HUES48 (cell line): ENCODE data around the gene TMEM178B.
A peak's percentile ranks its signal among the peaks of the same experiment; 100 is the strongest.

Experiments
- H3K27ac ChIP-seq: one replicate; pipeline ENCODE4 v1.7.0; 2013; ENCODE audit warnings: low read depth, low read length, inconsistent platforms
- H3K27me3 ChIP-seq: 2 replicates; pipeline ENCODE4 v1.6.1; 2013; ENCODE audit warnings: mild to moderate bottlenecking, low read length; ENCODE audit not compliant: control insufficient read depth, insufficient read depth
- H3K36me3 ChIP-seq: 2 replicates; pipeline ENCODE4 v1.6.1; 2013; ENCODE audit warnings: low read length; ENCODE audit not compliant: control insufficient read depth, insufficient read depth
- H3K4me1 ChIP-seq: 2 replicates; pipeline ENCODE4 v1.6.1; 2013; ENCODE audit warnings: mild to moderate bottlenecking, low read length; ENCODE audit not compliant: control insufficient read depth, insufficient read depth
- H3K4me3 ChIP-seq: 2 replicates; pipeline ENCODE4 v1.5.1; 2013; ENCODE audit warnings: mild to moderate bottlenecking, low read depth, low read length
- H3K9ac ChIP-seq: 2 replicates; pipeline ENCODE4 v1.6.1; 2013; ENCODE audit warnings: mild to moderate bottlenecking, low read depth, low read length, moderate library complexity
- H3K9me3 ChIP-seq: 2 replicates; pipeline ENCODE4 v1.6.1; 2013; ENCODE audit warnings: low read length; ENCODE audit not compliant: control insufficient read depth, insufficient read depth

Gene TMEM178B

DNA sequence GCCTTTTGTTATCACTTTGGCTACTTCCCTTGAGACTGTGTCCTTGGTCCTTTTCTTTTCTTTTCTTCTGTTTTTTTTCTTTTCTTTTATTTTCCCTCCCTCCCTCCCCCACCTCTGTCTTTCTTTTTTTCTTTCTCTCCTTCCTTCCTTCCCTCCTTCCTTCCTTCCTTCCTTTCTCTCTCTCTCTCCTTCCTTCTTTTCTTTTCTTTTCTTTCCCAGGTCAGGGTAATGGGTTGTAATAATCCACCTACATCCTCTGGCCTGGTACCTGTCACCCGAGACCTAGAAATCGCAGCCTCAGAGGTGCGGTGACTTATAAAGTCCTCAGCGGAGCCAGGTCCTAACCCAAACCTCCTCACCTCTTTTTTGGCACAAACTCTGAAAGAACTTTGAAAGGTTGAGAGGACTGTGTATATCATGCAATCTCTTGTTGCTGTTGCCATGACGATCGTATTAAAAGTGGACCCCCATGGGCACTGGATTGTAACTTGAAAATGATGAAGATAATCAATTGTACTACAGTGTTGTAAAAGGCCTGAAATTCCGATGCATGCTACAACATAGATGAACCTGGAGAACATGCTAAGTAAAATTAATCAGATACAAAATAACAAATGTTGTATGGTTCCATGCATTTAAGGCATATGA, 336.6 kb downstream of the TMEM178B start:
- no peaks in the 10 kb centered on the region for H3K27me3 ChIP-seq
- no peaks in the 10 kb centered on the region for H3K36me3 ChIP-seq
- H3K4me1 ChIP-seq = peaks cover 44% of the 10 kb centered on the region
- no peaks in the 10 kb centered on the region for H3K9me3 ChIP-seq
- H3K9ac ChIP-seq = 0 out of 2 replicates have a peak overlapping the region, but pooled peaks have one; percentile 18
- H3K27ac ChIP-seq = peak overlapping the region; percentile 86
- H3K4me3 ChIP-seq = no peak overlapping the region

DNA sequence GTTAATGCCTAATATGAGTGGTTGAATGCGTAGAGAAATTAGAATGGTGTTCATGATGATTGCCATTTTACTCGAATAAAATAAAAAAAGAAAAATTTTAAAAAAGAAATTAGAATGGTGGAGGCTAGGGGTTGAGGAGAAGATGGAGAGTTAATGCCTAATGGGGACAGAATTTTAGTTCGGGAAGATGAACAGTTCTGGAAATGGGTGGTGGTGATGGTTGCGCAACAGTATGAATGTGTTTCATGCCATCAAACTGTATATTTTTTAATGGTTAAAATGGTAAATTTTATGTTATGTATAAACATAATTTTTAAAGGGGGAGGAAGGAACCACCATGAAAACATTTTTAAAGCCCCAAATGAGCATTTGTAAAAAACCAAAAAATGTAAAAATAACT, 337.3 kb downstream of the TMEM178B start:
- Histone ChIP-seq H3K4me1 (peaks cover 44% of the 10 kb centered on the region), H3K4me3 (no peak overlapping the region), H3K27ac (no peak overlapping the region), H3K36me3 (no peaks in the 10 kb centered on the region), H3K27me3 (no peaks in the 10 kb centered on the region), H3K9me3 (no peaks in the 10 kb centered on the region), H3K9ac (no peak overlapping the region)

DNA sequence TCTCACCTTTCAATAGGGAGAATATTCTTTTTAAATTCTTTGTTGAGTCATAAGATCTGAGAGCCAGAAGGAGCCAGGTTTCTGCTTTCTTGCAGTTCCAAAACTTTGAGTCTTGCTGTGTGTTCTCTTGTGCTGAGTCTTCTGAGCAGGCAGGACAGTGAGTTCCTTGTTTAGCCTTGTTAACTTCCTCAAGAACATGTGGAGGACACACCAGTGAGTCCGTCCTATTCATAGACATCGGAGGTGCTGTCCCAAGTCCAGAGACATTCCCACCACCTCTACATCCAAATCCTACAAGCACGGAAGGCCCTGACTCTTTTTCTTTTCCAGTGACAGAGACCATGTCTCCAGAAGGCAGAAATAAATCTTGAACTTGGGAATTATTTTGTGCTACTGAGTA, 342.1 kb downstream of the TMEM178B start:
- H3K4me3 ChIP-seq = no peak overlapping the region
- H3K9me3 ChIP-seq = no peaks in the 10 kb centered on the region
- peaks cover 10% of the 10 kb centered on the region for H3K4me1 ChIP-seq
- H3K27ac ChIP-seq = no peak overlapping the region
- no peaks in the 10 kb centered on the region for H3K27me3 ChIP-seq
- no peaks in the 10 kb centered on the region for H3K36me3 ChIP-seq
- H3K9ac ChIP-seq = no peak overlapping the region

DNA sequence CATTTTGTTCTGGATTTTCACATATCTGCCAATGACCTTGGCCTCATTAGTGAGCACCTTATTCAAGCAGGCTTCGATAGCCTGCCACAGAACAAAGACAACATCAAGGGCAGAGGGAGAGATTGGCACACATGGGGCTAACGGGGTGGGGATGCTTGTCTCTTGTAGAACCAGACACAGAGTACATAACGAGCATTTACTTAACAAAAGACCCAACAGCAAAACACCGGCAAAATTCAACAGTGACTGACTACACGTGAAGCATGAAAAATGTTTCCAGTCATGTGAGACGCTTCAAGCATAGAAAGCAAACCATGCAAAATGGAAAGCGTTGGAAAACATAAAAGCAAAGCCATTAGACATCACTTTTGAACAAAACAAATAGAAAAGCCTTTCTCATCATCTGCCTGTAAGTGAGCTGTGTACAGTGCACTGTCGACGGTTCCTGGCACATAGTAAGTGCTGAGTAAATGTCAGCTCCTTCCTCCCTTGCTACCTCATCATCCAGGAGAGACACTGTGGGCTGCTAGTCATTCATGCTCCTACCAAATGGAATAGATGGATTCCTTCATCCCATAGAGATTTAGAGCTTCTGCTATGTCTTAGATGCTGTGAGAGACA, 342.9 kb downstream of the TMEM178B start:
- no peak overlapping the region for H3K4me3 ChIP-seq

GRCh38 chr7:141417506-141417905, 343.6 kb downstream of the TMEM178B start:
- Histone ChIP-seq H3K9ac (no peak overlapping the region), H3K9me3 (no peaks in the 10 kb centered on the region), H3K27me3 (no peaks in the 10 kb centered on the region)

More for the DNA sequence above, 342.9 kb downstream of the TMEM178B start:
- Histone ChIP-seq H3K36me3 (no peaks in the 10 kb centered on the region), H3K9me3 (no peaks in the 10 kb centered on the region), H3K27ac (no peak overlapping the region), H3K27me3 (no peaks in the 10 kb centered on the region), H3K4me1 (peaks cover 3% of the 10 kb centered on the region), H3K9ac (no peak overlapping the region)

DNA sequence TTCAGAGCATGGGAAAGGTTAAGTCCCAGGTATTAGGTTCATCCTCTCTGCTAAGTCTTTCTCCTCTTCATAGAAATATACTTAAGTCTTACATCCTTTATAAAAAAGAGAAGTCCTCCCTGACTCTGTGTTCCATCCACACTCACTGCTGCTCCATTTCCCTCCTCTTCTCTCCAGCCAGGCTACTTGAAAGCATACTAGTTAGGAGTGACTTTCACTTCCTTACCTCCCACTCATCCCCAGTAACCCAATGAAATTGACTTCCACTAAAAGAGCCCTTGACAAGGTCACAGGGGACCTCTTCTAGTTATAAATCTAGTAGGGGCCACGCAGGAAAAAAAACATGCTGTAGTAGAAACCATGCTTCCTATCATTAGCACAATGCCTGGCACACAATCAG, 344.2 kb downstream of the TMEM178B start:
- no peak overlapping the region for H3K27ac ChIP-seq
- no peaks in the 10 kb centered on the region for H3K4me1 ChIP-seq
- H3K9ac ChIP-seq = no peak overlapping the region
- H3K36me3 ChIP-seq = no peaks in the 10 kb centered on the region
- H3K4me3 ChIP-seq = no peak overlapping the region
- H3K9me3 ChIP-seq = no peaks in the 10 kb centered on the region
- H3K27me3 ChIP-seq = no peaks in the 10 kb centered on the region

More at GRCh38 chr7:141417506-141417905, 343.6 kb downstream of the TMEM178B start:
- no peak overlapping the region for H3K27ac ChIP-seq
- no peaks in the 10 kb centered on the region for H3K36me3 ChIP-seq
- no peaks in the 10 kb centered on the region for H3K4me1 ChIP-seq
- no peak overlapping the region for H3K4me3 ChIP-seq

DNA sequence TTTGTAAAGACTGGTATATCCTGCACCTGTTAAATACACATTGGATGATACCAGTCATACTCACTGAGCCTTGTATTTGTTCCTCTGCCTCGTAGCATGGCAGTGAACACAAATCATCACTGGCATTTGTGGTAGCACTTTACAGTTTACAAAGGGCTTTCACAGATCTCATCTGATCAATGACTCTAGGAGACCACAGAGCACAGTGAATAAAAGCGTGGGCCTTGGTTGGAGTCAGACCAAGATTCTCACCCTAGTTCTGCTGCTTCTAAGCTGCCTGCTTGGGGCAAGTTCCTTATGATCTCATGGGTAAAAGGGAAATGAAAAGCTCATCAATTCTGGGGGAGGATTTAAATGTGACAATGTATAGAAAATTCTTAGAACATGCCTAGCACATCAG, 347.4 kb downstream of the TMEM178B start:
- Histone ChIP-seq H3K4me1 (peaks cover 13% of the 10 kb centered on the region; the same call in 1 of the 2 replicates), H3K36me3 (no peaks in the 10 kb centered on the region), H3K9me3 (no peaks in the 10 kb centered on the region), H3K4me3 (no peak overlapping the region), H3K9ac (no peak overlapping the region), H3K27me3 (no peaks in the 10 kb centered on the region), H3K27ac (no peak overlapping the region)

DNA sequence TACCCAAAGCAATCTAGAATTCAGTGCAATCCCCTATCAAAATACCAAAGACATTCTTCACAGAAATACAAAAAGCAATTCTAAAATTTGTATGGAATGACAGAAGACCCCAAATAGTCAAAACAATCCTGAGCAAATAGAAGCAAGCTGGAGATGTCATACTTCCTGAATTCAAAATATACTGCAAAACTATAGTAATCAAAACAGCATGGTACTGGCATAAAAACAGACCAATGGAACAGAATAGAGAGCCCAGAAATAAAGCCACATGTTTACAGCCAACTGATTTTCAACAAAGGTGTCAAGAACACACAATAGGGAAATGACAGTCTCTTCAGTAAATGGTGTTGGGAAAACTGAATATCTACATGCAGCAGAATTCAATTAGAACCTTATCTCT, 353.3 kb downstream of the TMEM178B start:
- no peaks in the 10 kb centered on the region for H3K36me3 ChIP-seq
- no peaks in the 10 kb centered on the region for H3K27me3 ChIP-seq
- no peaks in the 10 kb centered on the region for H3K9me3 ChIP-seq
- no peak overlapping the region for H3K4me3 ChIP-seq
- peaks cover 40% of the 10 kb centered on the region for H3K4me1 ChIP-seq
- no peak overlapping the region for H3K9ac ChIP-seq
- H3K27ac ChIP-seq = no peak overlapping the region

GRCh38 chr7:141430455-141431139, 356.7 kb downstream of the TMEM178B start:
- Histone ChIP-seq H3K9ac (peak overlapping the region; percentile 66), H3K27ac (peak overlapping the region; percentile 87), H3K27me3 (no peaks in the 10 kb centered on the region), H3K4me1 (peaks cover 36% of the 10 kb centered on the region), H3K4me3 (peak overlapping the region; percentile 24), H3K36me3 (no peaks in the 10 kb centered on the region), H3K9me3 (no peaks in the 10 kb centered on the region)

DNA sequence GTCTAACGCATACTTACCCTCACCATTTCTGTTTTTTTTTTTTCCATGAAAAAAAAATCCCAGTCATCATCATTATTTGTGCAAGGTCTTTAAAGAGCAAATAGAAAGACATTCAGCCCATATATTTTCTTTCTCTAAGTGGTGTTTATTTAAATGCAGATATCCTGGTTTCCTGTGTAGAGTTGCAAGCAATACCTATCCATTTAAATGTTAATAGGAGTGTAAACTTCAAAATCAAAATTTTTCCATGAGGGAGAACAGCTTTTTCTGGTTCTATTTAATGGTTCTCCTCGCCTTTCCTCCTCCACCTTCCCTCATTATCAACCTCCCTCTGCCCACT, 357.2 kb downstream of the TMEM178B start:
- no peaks in the 10 kb centered on the region for H3K36me3 ChIP-seq
- H3K9ac ChIP-seq = no peak overlapping the region
- H3K9me3 ChIP-seq = no peaks in the 10 kb centered on the region
- no peaks in the 10 kb centered on the region for H3K27me3 ChIP-seq
- peaks cover 37% of the 10 kb centered on the region for H3K4me1 ChIP-seq
- H3K27ac ChIP-seq = peak overlapping the region; percentile 87
- H3K4me3 ChIP-seq = peak overlapping the region; percentile 24; the same call in 1 of the 2 replicates

DNA sequence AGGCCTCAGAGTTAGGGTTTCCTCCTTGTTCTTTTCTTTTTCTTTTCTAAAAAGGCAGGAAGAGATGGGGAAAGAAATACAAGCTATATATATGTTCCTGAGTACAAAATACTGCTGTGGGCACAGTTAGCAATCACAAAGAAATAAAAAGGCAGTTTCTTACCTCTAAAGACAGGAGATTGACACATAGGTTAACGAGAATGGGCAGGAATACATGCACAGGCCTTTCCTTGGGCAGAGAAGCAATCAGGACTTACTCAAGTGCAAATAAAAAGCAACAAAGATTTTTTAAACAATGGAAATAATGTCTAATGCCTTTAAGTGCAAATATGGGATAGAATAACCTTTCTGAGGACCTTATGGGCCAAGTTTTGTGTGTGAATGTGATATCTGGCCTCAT, 357.8 kb downstream of the TMEM178B start:
- no peak overlapping the region for H3K9ac ChIP-seq

More for the DNA sequence above, 357.8 kb downstream of the TMEM178B start:
- peaks cover 39% of the 10 kb centered on the region for H3K4me1 ChIP-seq
- H3K36me3 ChIP-seq = no peaks in the 10 kb centered on the region
- H3K9me3 ChIP-seq = no peaks in the 10 kb centered on the region
- H3K27ac ChIP-seq = peak overlapping the region; percentile 87
- H3K27me3 ChIP-seq = no peaks in the 10 kb centered on the region
- H3K4me3 ChIP-seq = no peak overlapping the region
